ENCODE results near the gene COBLL1. TPM values are rescaled to one million over a fixed set of nuclear protein-coding genes. Genes with fewer than 3 reads are reported as not detected.

The COBLL1 gene
- total RNA-seq, 1 experiment from 2014 or later: 5.9 TPM

DNA sequence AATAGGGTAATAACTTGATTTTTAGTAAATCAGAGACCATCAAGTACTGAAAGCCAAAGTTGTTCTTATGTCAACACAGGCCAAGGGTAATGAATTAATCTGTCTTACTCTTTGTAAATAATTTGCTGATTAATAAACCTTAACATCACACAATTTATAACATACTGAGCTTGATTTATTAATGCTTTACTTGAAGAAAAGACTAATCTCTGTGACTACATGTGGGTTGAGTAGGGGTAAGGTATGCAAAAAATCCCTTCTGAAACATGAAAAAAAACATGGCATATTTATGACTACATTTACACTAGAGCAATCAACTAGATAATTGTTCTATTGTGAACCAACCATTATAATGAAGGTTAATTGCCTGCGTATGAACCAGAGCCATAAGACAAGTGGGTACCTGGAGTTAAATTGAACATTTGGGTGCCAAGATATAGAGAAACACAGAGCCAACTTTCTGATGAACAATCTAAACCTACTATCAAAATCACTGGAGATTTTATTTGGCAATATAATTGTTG is 152.7 kb downstream of the COBLL1 start:
- TF ChIP-seq, protein P1, sequence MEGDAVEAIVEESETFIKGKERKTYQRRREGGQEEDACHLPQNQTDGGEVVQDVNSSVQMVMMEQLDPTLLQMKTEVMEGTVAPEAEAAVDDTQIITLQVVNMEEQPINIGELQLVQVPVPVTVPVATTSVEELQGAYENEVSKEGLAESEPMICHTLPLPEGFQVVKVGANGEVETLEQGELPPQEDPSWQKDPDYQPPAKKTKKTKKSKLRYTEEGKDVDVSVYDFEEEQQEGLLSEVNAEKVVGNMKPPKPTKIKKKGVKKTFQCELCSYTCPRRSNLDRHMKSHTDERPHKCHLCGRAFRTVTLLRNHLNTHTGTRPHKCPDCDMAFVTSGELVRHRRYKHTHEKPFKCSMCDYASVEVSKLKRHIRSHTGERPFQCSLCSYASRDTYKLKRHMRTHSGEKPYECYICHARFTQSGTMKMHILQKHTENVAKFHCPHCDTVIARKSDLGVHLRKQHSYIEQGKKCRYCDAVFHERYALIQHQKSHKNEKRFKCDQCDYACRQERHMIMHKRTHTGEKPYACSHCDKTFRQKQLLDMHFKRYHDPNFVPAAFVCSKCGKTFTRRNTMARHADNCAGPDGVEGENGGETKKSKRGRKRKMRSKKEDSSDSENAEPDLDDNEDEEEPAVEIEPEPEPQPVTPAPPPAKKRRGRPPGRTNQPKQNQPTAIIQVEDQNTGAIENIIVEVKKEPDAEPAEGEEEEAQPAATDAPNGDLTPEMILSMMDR (conservative IDR thresholded peaks at IDR 0.05): no peak
- no peaks in the 10 kb centered on the region for H4K20me1 ChIP-seq (ENCODE audit: control insufficient read depth, insufficient read depth, insufficient read length)
- H2BK120ac ChIP-seq (ENCODE audit: low read depth, low read length, poor library complexity, severe bottlenecking): no peak overlapping the region
- no CpG with 5 or more reads among the region's 1 CpG for WGBS (ENCODE audit: extremely low coverage, insufficient read length, low lambda C conversion rate)
- H2AFZ ChIP-seq (ENCODE audit: low read length): no peak overlapping the region
- no peak overlapping the region for H3K4me2 ChIP-seq (ENCODE audit: insufficient read depth, insufficient read length, low read length)
- H3K56ac ChIP-seq (ENCODE audit: insufficient read length, low read depth, low read length): no peak overlapping the region
- H2AK5ac ChIP-seq (ENCODE audit: insufficient read length, low read length): no peak overlapping the region
- H3K23ac ChIP-seq (ENCODE audit: insufficient read length, low read depth, low read length): no peak overlapping the region
- Mint-ChIP-seq H3K9me3 (no peaks in the 10 kb centered on the region), H3K36me3 (ENCODE audit: insufficient read depth in 1 of 3, low read depth in 3 of 3) (no peaks in the 10 kb centered on the region), H3K27me3 (ENCODE audit: low read depth) (no peaks in the 10 kb centered on the region), H3K27ac (peak overlapping the region in 1 of 3 experiments; percentile 58; a peak in 2 of 7 replicates), H3K4me1 (no peaks in the 10 kb centered on the region), H3K4me3 (no peak overlapping the region)
- H3K79me1 ChIP-seq (ENCODE audit: insufficient read depth, low read depth, low read length, poor library complexity, severe bottlenecking): no peaks in the 10 kb centered on the region
- no peak overlapping the region for H2BK12ac ChIP-seq (ENCODE audit: insufficient read length, low read depth, low read length)
- no peak overlapping the region for H2BK15ac ChIP-seq (ENCODE audit: low read depth, low read length)
- H2BK5ac ChIP-seq (ENCODE audit: insufficient read length, low read length): no peak overlapping the region
- H3K23me2 ChIP-seq (ENCODE audit: insufficient read length, low read depth, low read length, poor library complexity, severe bottlenecking): no peaks in the 10 kb centered on the region
- no peaks in the 10 kb centered on the region for H3K9me3 ChIP-seq (ENCODE audit: control insufficient read depth, low read depth, low read length)
- no peaks in the 10 kb centered on the region for H3K27me3 ChIP-seq (ENCODE audit: insufficient read depth, low read length)
- no peak overlapping the region for H4K8ac ChIP-seq (replicated peaks; ENCODE audit: insufficient read length, low read depth, low read length)
- H4K91ac ChIP-seq (ENCODE audit: insufficient read length, low read depth, low read length): no peak overlapping the region
- H3K4ac ChIP-seq (ENCODE audit: low read depth, low read length): no peak overlapping the region
- no peak overlapping the region for H2BK20ac ChIP-seq (ENCODE audit: low read depth, low read length, poor library complexity, severe bottlenecking)
- H3K4me1 ChIP-seq (ENCODE audit: insufficient read depth, low read length): no peaks in the 10 kb centered on the region
- no peak overlapping the region for H4K5ac ChIP-seq (ENCODE audit: insufficient read length, low read depth, low read length)
- H3K79me2 ChIP-seq (ENCODE audit: insufficient read depth, low read length): no peaks in the 10 kb centered on the region
- H3K18ac ChIP-seq (ENCODE audit: insufficient read length, low read depth, low read length): no peak overlapping the region
- no peak overlapping the region for H3K14ac ChIP-seq (ENCODE audit: insufficient read depth, low read length)
- H3K9ac ChIP-seq (ENCODE audit: extremely low read depth, insufficient read length, low read length): no peak overlapping the region
- no peak overlapping the region for H3K27ac ChIP-seq (ENCODE audit: insufficient read length, low read depth, low read length)
- DNase-seq: no peak
- no peak overlapping the region for H3T11ph ChIP-seq (ENCODE audit: low read length)
